Superior temporal gyrus (tissue), 1 donor: Measurements from ENCODE around the gene STAU1.

Source experiments
- DNase-seq: peaks from one replicate; pipeline ENCODE4 v3.0.0-alpha.2; 2016; ENCODE audit errors: extremely low spot score

STAU1 gene

GRCh38 chr20:49074521-49074920 lies 113.6 kb downstream of the STAU1 start:
- no peak for DNase-seq
